T-helper 9 cell (primary cell): ENCODE measurements around the gene CCDC174.
"Not testable (repeated sequence)": the region's sequence is repeated elsewhere in the genome, so short reads cannot be mapped to it uniquely, and the experiment has no call there.

Source experiments
- DNase-seq: peaks from one replicate; pipeline ENCODE4 v3.0.0-alpha.2; 2020

Gene CCDC174

GRCh38 chr3:14627815-14628214 is 23.7 kb upstream of the CCDC174 start:
- DNase-seq: no peak

GRCh38 chr3:14628406-14628805 is 23.2 kb upstream of the CCDC174 start:
- DNase-seq: no peak

GRCh38 chr3:14630404-14631100 is 21.0 kb upstream of the CCDC174 start:
- no peak for DNase-seq

GRCh38 chr3:14631101-14631497 is 20.5 kb upstream of the CCDC174 start:
- DNase-seq: no peak

GRCh38 chr3:14631687-14632441 is 19.7 kb upstream of the CCDC174 start:
- DNase-seq: no peak

- DNase-seq: no peak
Observed at GRCh38 chr3:14632442-14632930, 19.1 kb upstream of the CCDC174 start.

- no peak for DNase-seq
Observed at GRCh38 chr3:14633417-14633816, 18.1 kb upstream of the CCDC174 start.

GRCh38 chr3:14633819-14634424 is 17.6 kb upstream of the CCDC174 start:
- peak; percentile 51 for DNase-seq

- DNase-seq: no peak
Observed at GRCh38 chr3:14634763-14635400, 16.7 kb upstream of the CCDC174 start.

GRCh38 chr3:14636496-14637087 is 15.0 kb upstream of the CCDC174 start:
- no peak for DNase-seq

- no peak for DNase-seq
Observed at GRCh38 chr3:14640157-14640562, 11.4 kb upstream of the CCDC174 start.

GRCh38 chr3:14640734-14641133 is 10.8 kb upstream of the CCDC174 start:
- no peak for DNase-seq

- no peak for DNase-seq
Observed at GRCh38 chr3:14641346-14641745, 10.2 kb upstream of the CCDC174 start.

- DNase-seq: no peak
Observed at GRCh38 chr3:14645453-14645852, 6.1 kb upstream of the CCDC174 start.

- DNase-seq: no peak
Observed at GRCh38 chr3:14646131-14646573, 5.4 kb upstream of the CCDC174 start.

- no peak for DNase-seq
Observed at GRCh38 chr3:14646589-14647413, 4.8 kb upstream of the CCDC174 start.

- DNase-seq: no peak
Observed at GRCh38 chr3:14647976-14648955, 3.3 kb upstream of the CCDC174 start.

GRCh38 chr3:14649466-14649865 is 2.1 kb upstream of the CCDC174 start:
- no peak for DNase-seq

- DNase-seq: no peak
Observed at GRCh38 chr3:14650193-14650592, 1.4 kb upstream of the CCDC174 start.

GRCh38 chr3:14652360-14652907 is 872 bp downstream of the CCDC174 start:
- not testable (repeated sequence) for DNase-seq
